ENCODE data around the gene LRATD1.
A peak's percentile ranks its signal among the peaks of the same experiment; 100 is the strongest.

Gene LRATD1, protein sequence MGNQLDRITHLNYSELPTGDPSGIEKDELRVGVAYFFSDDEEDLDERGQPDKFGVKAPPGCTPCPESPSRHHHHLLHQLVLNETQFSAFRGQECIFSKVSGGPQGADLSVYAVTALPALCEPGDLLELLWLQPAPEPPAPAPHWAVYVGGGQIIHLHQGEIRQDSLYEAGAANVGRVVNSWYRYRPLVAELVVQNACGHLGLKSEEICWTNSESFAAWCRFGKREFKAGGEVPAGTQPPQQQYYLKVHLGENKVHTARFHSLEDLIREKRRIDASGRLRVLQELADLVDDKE

DNA sequence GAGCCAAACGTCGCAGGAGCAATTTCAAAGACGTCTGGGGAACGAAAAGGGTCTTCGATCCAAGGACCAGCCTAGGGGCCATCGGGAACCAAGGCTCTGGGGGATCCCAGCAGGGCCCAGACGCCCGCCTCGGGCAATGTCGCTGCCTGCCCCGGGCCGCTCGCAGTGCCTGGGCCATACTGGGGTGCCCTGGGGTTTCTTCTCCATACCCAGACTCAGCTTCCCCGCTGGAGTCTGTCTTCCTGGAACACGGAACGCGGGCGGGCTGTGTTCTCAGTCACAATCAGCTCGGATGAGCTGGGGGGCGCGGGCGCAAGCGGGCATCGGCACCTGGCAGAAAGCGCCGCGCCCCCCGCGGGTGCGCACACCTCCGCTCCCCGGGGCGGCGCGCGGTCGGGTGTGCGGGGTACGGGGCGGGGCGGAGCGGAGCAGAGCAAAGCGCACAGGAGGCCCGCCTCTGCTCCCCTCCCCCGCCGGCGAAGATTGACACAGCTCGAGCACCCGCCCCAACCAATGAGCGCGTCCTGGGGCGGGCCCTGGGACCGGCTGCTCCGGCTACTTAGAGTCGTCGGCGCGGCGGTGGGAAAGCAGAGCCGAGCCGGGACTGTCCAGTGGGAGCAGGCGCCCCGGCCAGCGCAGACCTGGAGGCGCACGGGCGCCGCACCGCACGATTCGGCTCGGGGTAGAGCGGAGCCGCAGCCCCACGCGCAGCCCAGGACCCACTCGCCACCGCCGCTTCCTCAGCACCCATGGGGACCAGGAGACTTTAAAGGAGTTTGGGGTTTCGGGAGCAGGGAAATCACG is at the start of gene LRATD1:
TSS of gene LRATD1 (plus strand) at position 585 of the 804 bp plus-strand sequence. CDS start 1,263 bp downstream, outside the sequence.
- H3K4me3 ChIP-seq (ENCODE audit: low read length) = peak within 1 kb of the TSS; percentile 73

DNA sequence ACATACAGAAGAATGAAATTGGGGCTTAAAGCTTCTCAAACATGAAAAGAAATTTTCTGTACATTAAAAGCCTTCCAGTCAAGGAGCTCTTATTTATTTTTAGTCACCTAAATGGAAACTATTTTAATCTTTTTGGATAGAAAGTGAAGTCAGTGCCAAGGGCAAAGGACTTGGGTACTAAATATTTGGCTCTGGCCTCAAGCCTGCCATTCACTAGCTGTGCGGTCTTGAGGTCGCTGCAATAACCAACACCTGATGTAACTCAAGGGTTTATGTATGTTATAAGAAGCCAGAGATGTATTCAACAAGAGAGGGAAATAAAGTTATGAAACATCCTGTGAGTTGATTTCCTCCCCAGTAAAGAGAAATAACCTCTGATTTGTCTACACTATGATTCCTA is 49.5 kb upstream of the LRATD1 start:
- no peak overlapping the region for H3K27ac ChIP-seq (ENCODE audit: low read length)
- H3K9me3 ChIP-seq (ENCODE audit: control insufficient read depth, low read depth, low read length) = no peaks in the 10 kb centered on the region
- no peak overlapping the region for H3K4me3 ChIP-seq (ENCODE audit: low read length)
- H3K27me3 ChIP-seq (ENCODE audit: control insufficient read depth, insufficient read depth, low read length) = no peaks in the 10 kb centered on the region
- H3K4me1 ChIP-seq (ENCODE audit: control insufficient read depth, low read depth, low read length) = no peaks in the 10 kb centered on the region
- H3K9ac ChIP-seq (ENCODE audit: low read length) = no peak overlapping the region
- no peaks in the 10 kb centered on the region for H3K36me3 ChIP-seq (ENCODE audit: control insufficient read depth, low read depth, low read length)

More for the DNA sequence above, at the start of gene LRATD1:
- Histone ChIP-seq H3K27me3 (ENCODE audit: control insufficient read depth, insufficient read depth, low read length) (peaks cover 74% of the 10 kb centered on the region), H3K9ac (ENCODE audit: low read length) (no peak within 1 kb of the TSS), H3K27ac (ENCODE audit: low read length) (no peak within 1 kb of the TSS), H3K4me1 (ENCODE audit: control insufficient read depth, low read depth, low read length) (peaks cover 5% of the 10 kb centered on the region), H3K36me3 (ENCODE audit: control insufficient read depth, low read depth, low read length) (no peaks in the 10 kb centered on the region), H3K9me3 (ENCODE audit: control insufficient read depth, low read depth, low read length) (no peaks in the 10 kb centered on the region)

DNA sequence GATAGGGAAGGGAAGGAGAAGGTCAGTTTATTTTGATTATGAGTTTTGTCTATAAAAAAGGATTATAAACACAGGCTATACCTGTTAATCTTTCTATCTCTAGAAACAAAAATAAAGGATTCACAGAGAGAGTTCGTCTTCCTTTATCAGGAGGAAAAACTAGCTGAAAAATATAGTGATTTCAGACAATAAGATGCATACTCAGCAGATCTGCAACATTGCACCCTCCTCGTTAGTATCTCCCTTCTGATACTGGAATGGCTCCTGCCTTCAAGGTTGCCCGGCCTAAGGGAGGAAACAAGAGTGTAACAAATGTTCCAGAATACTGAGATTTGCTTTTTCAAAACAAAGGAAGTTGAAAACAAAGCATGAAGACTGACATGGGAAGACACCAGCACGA is 48.7 kb upstream of the LRATD1 start:
- H3K27ac ChIP-seq (ENCODE audit: low read length) = no peak overlapping the region
- no peaks in the 10 kb centered on the region for H3K27me3 ChIP-seq (ENCODE audit: control insufficient read depth, insufficient read depth, low read length)
- no peaks in the 10 kb centered on the region for H3K36me3 ChIP-seq (ENCODE audit: control insufficient read depth, low read depth, low read length)
- H3K4me1 ChIP-seq (ENCODE audit: control insufficient read depth, low read depth, low read length) = no peaks in the 10 kb centered on the region
- no peak overlapping the region for H3K9ac ChIP-seq (ENCODE audit: low read length)
- no peaks in the 10 kb centered on the region for H3K9me3 ChIP-seq (ENCODE audit: control insufficient read depth, low read depth, low read length)
- H3K4me3 ChIP-seq (ENCODE audit: low read length) = no peak overlapping the region

DNA sequence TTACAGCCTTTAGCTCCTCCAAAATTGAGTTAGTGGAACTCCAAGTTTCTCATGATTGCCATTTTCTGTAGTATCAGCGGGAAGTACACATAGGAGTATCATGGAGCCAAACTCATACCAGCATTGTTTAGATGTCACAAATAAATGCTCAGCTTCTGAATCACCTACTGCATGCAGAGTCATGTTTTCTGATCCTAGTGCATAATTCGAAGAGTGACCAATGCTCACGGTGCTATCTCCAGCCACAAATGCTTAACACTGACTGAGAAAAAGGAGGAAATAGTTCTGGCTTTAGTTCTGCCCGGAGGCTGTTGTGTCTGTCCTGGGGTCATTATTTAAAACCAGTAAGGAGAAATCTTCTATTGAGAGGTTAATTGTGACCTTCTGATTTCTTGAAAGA is 45.4 kb upstream of the LRATD1 start:
- H3K9me3 ChIP-seq (ENCODE audit: control insufficient read depth, low read depth, low read length) = no peaks in the 10 kb centered on the region
- H3K27ac ChIP-seq (ENCODE audit: low read length) = no peak overlapping the region
- no peaks in the 10 kb centered on the region for H3K4me1 ChIP-seq (ENCODE audit: control insufficient read depth, low read depth, low read length)
- no peak overlapping the region for H3K9ac ChIP-seq (ENCODE audit: low read length)
- no peak overlapping the region for H3K4me3 ChIP-seq (ENCODE audit: low read length)
- H3K27me3 ChIP-seq (ENCODE audit: control insufficient read depth, insufficient read depth, low read length) = no peaks in the 10 kb centered on the region
- no peaks in the 10 kb centered on the region for H3K36me3 ChIP-seq (ENCODE audit: control insufficient read depth, low read depth, low read length)

DNA sequence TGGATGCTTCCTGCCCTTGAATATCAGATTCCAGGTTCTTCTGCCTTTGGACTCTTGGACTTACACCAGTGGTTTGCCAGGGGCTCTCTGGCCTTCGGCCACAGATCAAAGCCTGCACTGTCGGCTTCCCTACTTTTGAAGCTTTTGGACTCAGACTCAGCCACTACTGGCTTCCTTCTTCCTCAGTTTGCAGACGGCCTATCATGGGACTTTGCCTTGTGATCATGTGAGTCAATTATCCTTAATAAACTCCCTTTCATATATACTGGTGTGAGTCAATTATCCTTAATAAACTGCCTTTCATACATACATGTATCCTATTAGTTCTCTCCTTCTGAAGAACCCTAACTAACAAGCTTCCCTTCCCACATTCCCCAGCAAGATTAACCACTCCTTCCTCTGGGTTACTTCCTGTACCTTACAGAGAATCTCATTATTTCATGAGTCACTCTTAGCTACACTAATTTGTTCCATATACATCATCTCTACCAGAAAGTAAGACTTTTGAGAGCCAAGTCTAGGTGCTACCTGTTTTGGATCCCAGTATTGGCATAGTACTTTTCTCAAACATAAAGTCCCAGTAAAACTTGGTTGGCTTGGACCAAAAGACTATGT is 31.3 kb upstream of the LRATD1 start:
- Histone ChIP-seq H3K4me3 (ENCODE audit: low read length) (no peak overlapping the region), H3K9ac (ENCODE audit: low read length) (no peak overlapping the region), H3K36me3 (ENCODE audit: control insufficient read depth, low read depth, low read length) (no peaks in the 10 kb centered on the region), H3K27ac (ENCODE audit: low read length) (no peak overlapping the region), H3K9me3 (ENCODE audit: control insufficient read depth, low read depth, low read length) (no peaks in the 10 kb centered on the region), H3K27me3 (ENCODE audit: control insufficient read depth, insufficient read depth, low read length) (no peaks in the 10 kb centered on the region), H3K4me1 (ENCODE audit: control insufficient read depth, low read depth, low read length) (no peaks in the 10 kb centered on the region)

DNA sequence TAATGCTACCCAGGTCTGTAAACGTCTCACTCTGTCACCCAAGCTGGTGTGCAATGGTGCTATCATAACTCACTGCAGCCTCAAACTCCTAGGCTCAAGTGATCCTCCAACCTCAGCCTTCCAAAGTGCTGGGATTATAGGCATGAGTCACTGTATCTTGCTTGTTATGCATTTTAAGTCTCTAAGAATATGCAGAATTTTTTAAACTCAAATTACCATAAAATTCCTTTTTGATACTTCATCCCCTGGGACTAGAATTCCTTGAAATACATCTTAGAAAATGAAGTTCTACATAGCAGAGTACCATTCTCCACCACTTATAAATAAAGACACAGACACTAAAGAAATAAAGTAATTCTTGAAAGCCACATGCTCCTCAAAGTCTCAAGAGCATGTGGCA is 30.2 kb upstream of the LRATD1 start:
- Histone ChIP-seq H3K27ac (ENCODE audit: low read length) (no peak overlapping the region), H3K4me1 (ENCODE audit: control insufficient read depth, low read depth, low read length) (no peaks in the 10 kb centered on the region), H3K36me3 (ENCODE audit: control insufficient read depth, low read depth, low read length) (no peaks in the 10 kb centered on the region), H3K9me3 (ENCODE audit: control insufficient read depth, low read depth, low read length) (no peaks in the 10 kb centered on the region), H3K27me3 (ENCODE audit: control insufficient read depth, insufficient read depth, low read length) (no peaks in the 10 kb centered on the region), H3K4me3 (ENCODE audit: low read length) (no peak overlapping the region), H3K9ac (ENCODE audit: low read length) (no peak overlapping the region)

DNA sequence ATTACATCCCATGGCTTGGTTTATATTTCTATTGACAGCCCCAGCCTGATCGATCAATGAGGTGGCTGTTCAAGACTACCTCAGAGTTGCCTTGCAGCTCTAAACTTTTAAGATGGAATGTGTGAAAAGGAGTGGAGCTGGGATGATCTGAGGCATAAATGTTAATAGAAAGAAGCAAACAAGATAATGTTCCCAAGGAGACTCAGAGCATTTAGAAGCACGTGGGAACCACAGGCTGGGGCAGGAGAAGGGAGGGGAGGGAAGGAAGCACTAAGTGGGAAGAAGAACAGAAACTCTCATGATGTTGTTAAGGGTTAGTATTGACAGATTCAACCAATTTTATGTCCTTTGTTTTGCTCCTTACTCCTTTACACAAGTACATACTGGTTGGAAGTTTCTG is 28.8 kb upstream of the LRATD1 start:
- Histone ChIP-seq H3K27ac (ENCODE audit: low read length) (no peak overlapping the region), H3K9ac (ENCODE audit: low read length) (no peak overlapping the region), H3K4me1 (ENCODE audit: control insufficient read depth, low read depth, low read length) (no peaks in the 10 kb centered on the region), H3K27me3 (ENCODE audit: control insufficient read depth, insufficient read depth, low read length) (no peaks in the 10 kb centered on the region), H3K36me3 (ENCODE audit: control insufficient read depth, low read depth, low read length) (no peaks in the 10 kb centered on the region), H3K9me3 (ENCODE audit: control insufficient read depth, low read depth, low read length) (no peaks in the 10 kb centered on the region), H3K4me3 (ENCODE audit: low read length) (no peak overlapping the region)

DNA sequence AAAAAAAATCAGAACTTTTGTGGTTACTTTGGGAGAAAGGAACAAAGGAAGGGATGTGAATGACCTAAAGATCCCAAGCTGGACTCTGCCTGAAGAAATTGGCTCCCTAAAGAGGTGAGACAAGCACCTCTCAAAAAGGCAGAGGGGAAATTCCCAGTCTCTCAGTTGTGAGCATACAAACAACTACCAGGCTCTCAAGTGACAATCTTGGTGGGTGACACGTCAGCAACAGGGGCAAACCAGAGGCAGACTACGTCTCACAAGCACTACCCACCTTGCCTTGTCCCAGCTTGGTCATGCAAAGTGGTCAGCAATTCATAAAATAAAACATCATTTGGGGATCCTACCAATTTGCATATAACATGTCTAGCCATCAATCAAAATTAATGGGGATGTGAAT is 24.3 kb upstream of the LRATD1 start:
- Histone ChIP-seq H3K9me3 (ENCODE audit: control insufficient read depth, low read depth, low read length) (no peaks in the 10 kb centered on the region), H3K4me3 (ENCODE audit: low read length) (no peak overlapping the region), H3K36me3 (ENCODE audit: control insufficient read depth, low read depth, low read length) (no peaks in the 10 kb centered on the region), H3K27ac (ENCODE audit: low read length) (no peak overlapping the region), H3K27me3 (ENCODE audit: control insufficient read depth, insufficient read depth, low read length) (no peaks in the 10 kb centered on the region), H3K9ac (ENCODE audit: low read length) (no peak overlapping the region), H3K4me1 (ENCODE audit: control insufficient read depth, low read depth, low read length) (no peaks in the 10 kb centered on the region)

DNA sequence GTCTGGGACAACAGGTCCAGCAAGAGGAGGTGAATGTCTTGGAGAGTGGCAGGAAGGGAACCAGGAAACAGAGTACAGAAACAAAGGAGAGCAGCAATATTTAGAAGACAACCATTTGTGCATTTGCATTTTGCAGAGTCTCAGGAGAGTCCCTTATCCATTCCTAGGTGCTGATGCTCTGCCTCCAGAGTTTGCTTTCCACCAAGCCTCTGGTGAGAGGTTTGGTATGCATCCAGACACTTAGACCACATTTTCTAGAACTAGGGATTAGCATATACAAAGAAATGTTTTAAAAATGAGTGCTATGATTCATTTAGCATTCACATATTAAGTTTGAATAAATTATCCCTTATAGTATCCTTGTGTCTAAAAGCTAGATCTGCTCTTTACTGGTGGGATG is 18.5 kb upstream of the LRATD1 start:
- Histone ChIP-seq H3K9me3 (ENCODE audit: control insufficient read depth, low read depth, low read length) (no peaks in the 10 kb centered on the region), H3K27ac (ENCODE audit: low read length) (no peak overlapping the region), H3K9ac (ENCODE audit: low read length) (no peak overlapping the region), H3K27me3 (ENCODE audit: control insufficient read depth, insufficient read depth, low read length) (no peaks in the 10 kb centered on the region), H3K4me1 (ENCODE audit: control insufficient read depth, low read depth, low read length) (no peaks in the 10 kb centered on the region), H3K4me3 (ENCODE audit: low read length) (no peak overlapping the region), H3K36me3 (ENCODE audit: control insufficient read depth, low read depth, low read length) (no peaks in the 10 kb centered on the region)

DNA sequence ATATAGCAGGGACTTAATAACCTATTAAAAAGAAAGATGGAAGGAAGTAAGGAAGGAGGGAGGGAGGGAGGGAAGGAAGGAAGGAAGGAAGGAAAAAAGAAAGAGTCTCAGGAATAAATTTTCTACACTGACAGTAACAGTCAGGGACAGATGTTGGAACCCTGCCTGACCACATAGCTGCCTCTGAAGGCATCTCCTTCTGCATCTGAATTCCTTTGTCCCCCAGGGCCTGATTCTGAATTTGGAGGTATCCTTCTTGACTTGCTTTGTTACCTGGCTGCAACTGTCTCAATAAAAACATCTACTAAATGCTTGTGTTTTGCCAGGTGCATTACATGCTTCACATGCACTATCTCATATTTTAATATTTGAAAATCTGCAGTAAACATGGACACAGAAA is 17.4 kb upstream of the LRATD1 start:
- Histone ChIP-seq H3K27ac (ENCODE audit: low read length) (no peak overlapping the region), H3K9me3 (ENCODE audit: control insufficient read depth, low read depth, low read length) (no peaks in the 10 kb centered on the region)

DNA sequence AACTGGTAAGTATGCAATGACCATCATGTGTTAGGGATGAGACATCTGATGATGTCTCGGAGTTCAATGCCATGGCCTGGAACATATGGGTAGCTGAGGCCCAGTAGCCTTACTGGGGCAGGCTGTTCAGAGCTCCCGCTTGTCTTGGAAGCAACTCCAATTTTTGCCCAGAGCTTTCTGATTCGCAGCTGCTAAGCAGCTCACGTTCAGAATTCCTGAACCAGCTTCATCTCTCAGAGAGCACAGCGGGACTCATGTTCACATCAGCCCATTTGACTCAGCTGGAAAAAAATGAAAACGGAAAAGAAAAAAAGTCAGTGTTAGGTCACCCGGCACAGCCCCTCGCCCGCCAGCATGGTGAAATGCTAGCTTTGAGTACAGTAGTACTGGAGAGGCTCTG is 16.8 kb upstream of the LRATD1 start:
- H3K9ac ChIP-seq (ENCODE audit: low read length) = no peak overlapping the region
- no peaks in the 10 kb centered on the region for H3K27me3 ChIP-seq (ENCODE audit: control insufficient read depth, insufficient read depth, low read length)
- H3K36me3 ChIP-seq (ENCODE audit: control insufficient read depth, low read depth, low read length) = no peaks in the 10 kb centered on the region
- no peaks in the 10 kb centered on the region for H3K4me1 ChIP-seq (ENCODE audit: control insufficient read depth, low read depth, low read length)
- no peaks in the 10 kb centered on the region for H3K9me3 ChIP-seq (ENCODE audit: control insufficient read depth, low read depth, low read length)
- no peak overlapping the region for H3K27ac ChIP-seq (ENCODE audit: low read length)
- H3K4me3 ChIP-seq (ENCODE audit: low read length) = no peak overlapping the region

More for the DNA sequence above, 17.4 kb upstream of the LRATD1 start:
- Histone ChIP-seq H3K36me3 (ENCODE audit: control insufficient read depth, low read depth, low read length) (no peaks in the 10 kb centered on the region), H3K9ac (ENCODE audit: low read length) (no peak overlapping the region), H3K27me3 (ENCODE audit: control insufficient read depth, insufficient read depth, low read length) (no peaks in the 10 kb centered on the region), H3K4me3 (ENCODE audit: low read length) (no peak overlapping the region), H3K4me1 (ENCODE audit: control insufficient read depth, low read depth, low read length) (no peaks in the 10 kb centered on the region)
